HepG2 (cell line): ENCODE measurements around the gene TSSK2. TPM values are rescaled to one million over a fixed set of nuclear protein-coding genes. Genes with fewer than 3 reads are reported as not detected.

ENCODE experiments used
- CREB1 ChIP-seq, 2 experiments: fragments of 450-650 bp in 1 of 2; IDR thresholded peaks; 2 replicates each; pipeline ENCODE4 v1.6.1; 2016 to 2017; ENCODE audit warnings: control low read depth in 1 of 2, mild to moderate bottlenecking in 1 of 2, missing compliant biosample characterization in 1 of 2, missing genetic modification characterization in 1 of 2
- FOXK1 ChIP-seq: sonication (generic); formaldehyde crosslinking; IDR thresholded peaks from 2 replicates; pipeline ENCODE4 v1.4.0; 2020; ENCODE audit warnings: low read depth, missing genetic modification reagents, borderline replicate concordance
- HCFC1 ChIP-seq: fragments of 150-350 bp; IDR thresholded peaks from 2 replicates; pipeline ENCODE4 v1.6.1; 2014; ENCODE audit warnings: low read depth, low read length
- HOXA3 ChIP-seq: sonication (generic); formaldehyde crosslinking; IDR thresholded peaks from 2 replicates; pipeline ENCODE4 v1.5.0; 2020; ENCODE audit warnings: missing genetic modification reagents
- JUN ChIP-seq: sonication (generic); formaldehyde crosslinking; IDR thresholded peaks from 2 replicates; pipeline ENCODE4 v1.4.0; 2020; ENCODE audit warnings: mild to moderate bottlenecking, missing genetic modification reagents
- NFYB ChIP-seq: sonication (generic); formaldehyde crosslinking; IDR thresholded peaks from 2 replicates; pipeline ENCODE4 v1.4.0; 2020; ENCODE audit warnings: missing genetic modification reagents
- PHF8 ChIP-seq: sonication (generic); formaldehyde crosslinking; IDR thresholded peaks from 2 replicates; pipeline ENCODE4 v1.5.0; 2020; ENCODE audit warnings: missing genetic modification reagents
- RBFOX2 ChIP-seq: fragments of 200-400 bp; formaldehyde crosslinking; IDR thresholded peaks from 2 replicates; pipeline ENCODE4 v1.6.1; 2017; ENCODE audit warnings: low read depth, mild to moderate bottlenecking, low read length
- SALL1 ChIP-seq: sonication (generic); formaldehyde crosslinking; IDR thresholded peaks from 2 replicates; pipeline ENCODE4 v1.8.0; 2022; ENCODE audit warnings: mild to moderate bottlenecking, missing genetic modification reagents
- SP1 ChIP-seq, 2 experiments: fragments of 450-650 bp in 1 of 2; sonication (generic) in 1 of 2; formaldehyde crosslinking in 1 of 2; IDR thresholded peaks; 2 replicates each; pipeline versions ENCODE4 v1.4.0 to v1.6.1; 2016 to 2020; ENCODE audit warnings: missing genetic modification reagents in 1 of 2
- SP4 ChIP-seq: sonication (generic); formaldehyde crosslinking; IDR thresholded peaks from 2 replicates; pipeline ENCODE4 v1.8.1; 2023; ENCODE audit warnings: mild to moderate bottlenecking, missing genetic modification reagents
- TFAP4 ChIP-seq: sonication (generic); IDR thresholded peaks from 2 replicates; pipeline ENCODE4 v1.6.1; 2016; ENCODE audit warnings: low read depth, borderline replicate concordance
- YY1 ChIP-seq: IDR thresholded peaks from 2 replicates; pipeline ENCODE4 v1.6.1; 2011; ENCODE audit warnings: low read length, low read depth, moderate library complexity, mild to moderate bottlenecking; ENCODE audit not compliant: insufficient read depth, insufficient replicate concordance
- ZNF530 ChIP-seq: sonication (generic); formaldehyde crosslinking; IDR thresholded peaks from 2 replicates; pipeline ENCODE4 v1.5.0; 2020; ENCODE audit warnings: low read depth, mild to moderate bottlenecking, missing genetic modification reagents
- polyA plus RNA-seq, 8 experiments: library from polyadenylated mRNA; depleted of rRNA in 3 of 8; stranded (reverse) in 7 of 8; unstranded in 1 of 8; fragments of >200 nt; fragmentation: Illumina TruSeq in 4 of 8; extraction: Trizol in 4 of 8; gene quantifications; 2 replicates each; pipeline versions ENCODE4 v1.2.1 to v1.2.3, GENCODE V29; 2011 to 2016; ENCODE audit warnings: low read depth in 4 of 8, missing spikeins in 1 of 8, mixed read lengths in 1 of 8; ENCODE audit not compliant: insufficient read depth in 1 of 8
- total RNA-seq, 5 experiments: library from RNA; depleted of rRNA; stranded (reverse); fragments of >200 nt; fragmentation: Illumina TruSeq; extraction: Trizol; gene quantifications; 2 replicates each; pipeline ENCODE4 v1.2.3, GENCODE V29; 2016; ENCODE audit warnings: low read depth in 1 of 5
- TF ChIP-seq, protein P1 (sequence below): sonication (generic); formaldehyde crosslinking; IDR thresholded peaks from 2 replicates; pipeline ENCODE4; 2020; ENCODE audit warnings: missing genetic modification reagents, mild to moderate bottlenecking, borderline replicate concordance
- TF ChIP-seq, protein P2 (sequence below): sonication (generic); formaldehyde crosslinking; IDR thresholded peaks from 2 replicates; pipeline ENCODE4 v1.5.1; 2020; ENCODE audit warnings: mild to moderate bottlenecking, missing genetic modification reagents, moderate library complexity
- TF ChIP-seq, protein P3 (sequence below): sonication (generic); formaldehyde crosslinking; IDR thresholded peaks from 2 replicates; pipeline ENCODE4 v1.4.0; 2020; ENCODE audit warnings: low read depth, missing genetic modification reagents

Gene TSSK2
- total and polyA plus RNA-seq, 2 of the 13 experiments (the other 11 are each of a cell fraction or from before 2014, with no cell fraction given) = not detected

DNA sequence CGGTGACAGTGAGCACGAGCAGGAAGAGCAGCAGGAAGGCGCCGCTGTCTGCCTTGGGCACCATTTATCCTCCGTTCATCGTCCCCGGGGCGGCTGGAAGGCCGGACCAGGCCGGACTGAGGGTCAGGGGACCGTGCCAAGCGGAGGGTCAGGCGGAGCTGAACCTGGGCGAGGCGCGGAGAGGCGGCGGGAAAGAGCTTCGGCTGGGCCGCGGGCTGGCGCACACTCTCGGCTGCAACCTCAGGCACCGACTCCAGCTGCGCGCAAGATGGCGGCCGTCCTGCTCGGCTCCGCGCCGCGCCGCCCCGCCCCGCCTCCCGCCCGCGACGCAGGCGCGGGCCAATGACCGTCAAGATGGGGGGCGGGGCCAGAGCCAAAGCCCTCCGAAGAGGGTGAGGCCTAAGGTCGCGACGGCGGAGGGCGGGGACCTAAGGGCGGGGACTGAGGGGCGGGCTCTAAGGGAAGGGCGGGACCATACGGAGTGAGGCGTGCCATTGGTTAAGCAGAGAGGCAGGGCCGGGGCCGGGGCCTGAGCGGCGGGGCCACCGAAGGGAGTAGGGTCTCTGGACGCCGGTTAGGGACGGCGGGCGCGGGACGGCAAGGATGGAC, 8.9 kb upstream of the TSSK2 start, which contains the start of gene DGCR2 (continued):
- TF ChIP-seq, protein P1, sequence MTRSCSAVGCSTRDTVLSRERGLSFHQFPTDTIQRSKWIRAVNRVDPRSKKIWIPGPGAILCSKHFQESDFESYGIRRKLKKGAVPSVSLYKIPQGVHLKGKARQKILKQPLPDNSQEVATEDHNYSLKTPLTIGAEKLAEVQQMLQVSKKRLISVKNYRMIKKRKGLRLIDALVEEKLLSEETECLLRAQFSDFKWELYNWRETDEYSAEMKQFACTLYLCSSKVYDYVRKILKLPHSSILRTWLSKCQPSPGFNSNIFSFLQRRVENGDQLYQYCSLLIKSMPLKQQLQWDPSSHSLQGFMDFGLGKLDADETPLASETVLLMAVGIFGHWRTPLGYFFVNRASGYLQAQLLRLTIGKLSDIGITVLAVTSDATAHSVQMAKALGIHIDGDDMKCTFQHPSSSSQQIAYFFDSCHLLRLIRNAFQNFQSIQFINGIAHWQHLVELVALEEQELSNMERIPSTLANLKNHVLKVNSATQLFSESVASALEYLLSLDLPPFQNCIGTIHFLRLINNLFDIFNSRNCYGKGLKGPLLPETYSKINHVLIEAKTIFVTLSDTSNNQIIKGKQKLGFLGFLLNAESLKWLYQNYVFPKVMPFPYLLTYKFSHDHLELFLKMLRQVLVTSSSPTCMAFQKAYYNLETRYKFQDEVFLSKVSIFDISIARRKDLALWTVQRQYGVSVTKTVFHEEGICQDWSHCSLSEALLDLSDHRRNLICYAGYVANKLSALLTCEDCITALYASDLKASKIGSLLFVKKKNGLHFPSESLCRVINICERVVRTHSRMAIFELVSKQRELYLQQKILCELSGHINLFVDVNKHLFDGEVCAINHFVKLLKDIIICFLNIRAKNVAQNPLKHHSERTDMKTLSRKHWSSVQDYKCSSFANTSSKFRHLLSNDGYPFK (CRISPR knock-in tag) = no peak
- no peak for TF ChIP-seq FOXK1 (CRISPR knock-in tag)
- TF ChIP-seq RBFOX2 = peak; percentile 85
- peak; percentile 88 for TF ChIP-seq HOXA3 (CRISPR knock-in tag)
- peak; percentile 95 for TF ChIP-seq YY1
- TF ChIP-seq TFAP4 = peak; percentile 50; the same call in 1 of the 2 replicates
- peak; percentile 31; the same call in 1 of the 2 replicates for TF ChIP-seq CREB1 (IDR thresholded peaks at IDR 0.05)
- TF ChIP-seq CREB1 (CRISPR knock-in tag; IDR thresholded peaks at IDR 0.05) = no peak
- TF ChIP-seq SP4 (CRISPR knock-in tag) = peak; percentile 84
- peak; percentile 61 for TF ChIP-seq NFYB (CRISPR knock-in tag)
- no peak for TF ChIP-seq ZNF530 (CRISPR knock-in tag)
- TF ChIP-seq SALL1 = peak; percentile 45
- TF ChIP-seq, protein P2, sequence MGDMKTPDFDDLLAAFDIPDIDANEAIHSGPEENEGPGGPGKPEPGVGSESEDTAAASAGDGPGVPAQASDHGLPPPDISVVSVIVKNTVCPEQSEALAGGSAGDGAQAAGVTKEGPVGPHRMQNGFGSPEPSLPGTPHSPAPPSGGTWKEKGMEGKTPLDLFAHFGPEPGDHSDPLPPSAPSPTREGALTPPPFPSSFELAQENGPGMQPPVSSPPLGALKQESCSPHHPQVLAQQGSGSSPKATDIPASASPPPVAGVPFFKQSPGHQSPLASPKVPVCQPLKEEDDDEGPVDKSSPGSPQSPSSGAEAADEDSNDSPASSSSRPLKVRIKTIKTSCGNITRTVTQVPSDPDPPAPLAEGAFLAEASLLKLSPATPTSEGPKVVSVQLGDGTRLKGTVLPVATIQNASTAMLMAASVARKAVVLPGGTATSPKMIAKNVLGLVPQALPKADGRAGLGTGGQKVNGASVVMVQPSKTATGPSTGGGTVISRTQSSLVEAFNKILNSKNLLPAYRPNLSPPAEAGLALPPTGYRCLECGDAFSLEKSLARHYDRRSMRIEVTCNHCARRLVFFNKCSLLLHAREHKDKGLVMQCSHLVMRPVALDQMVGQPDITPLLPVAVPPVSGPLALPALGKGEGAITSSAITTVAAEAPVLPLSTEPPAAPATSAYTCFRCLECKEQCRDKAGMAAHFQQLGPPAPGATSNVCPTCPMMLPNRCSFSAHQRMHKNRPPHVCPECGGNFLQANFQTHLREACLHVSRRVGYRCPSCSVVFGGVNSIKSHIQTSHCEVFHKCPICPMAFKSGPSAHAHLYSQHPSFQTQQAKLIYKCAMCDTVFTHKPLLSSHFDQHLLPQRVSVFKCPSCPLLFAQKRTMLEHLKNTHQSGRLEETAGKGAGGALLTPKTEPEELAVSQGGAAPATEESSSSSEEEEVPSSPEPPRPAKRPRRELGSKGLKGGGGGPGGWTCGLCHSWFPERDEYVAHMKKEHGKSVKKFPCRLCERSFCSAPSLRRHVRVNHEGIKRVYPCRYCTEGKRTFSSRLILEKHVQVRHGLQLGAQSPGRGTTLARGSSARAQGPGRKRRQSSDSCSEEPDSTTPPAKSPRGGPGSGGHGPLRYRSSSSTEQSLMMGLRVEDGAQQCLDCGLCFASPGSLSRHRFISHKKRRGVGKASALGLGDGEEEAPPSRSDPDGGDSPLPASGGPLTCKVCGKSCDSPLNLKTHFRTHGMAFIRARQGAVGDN (CRISPR knock-in tag) = peak; percentile 71
- TF ChIP-seq PHF8 (CRISPR knock-in tag) = peak; percentile 85
- TF ChIP-seq, protein P3, sequence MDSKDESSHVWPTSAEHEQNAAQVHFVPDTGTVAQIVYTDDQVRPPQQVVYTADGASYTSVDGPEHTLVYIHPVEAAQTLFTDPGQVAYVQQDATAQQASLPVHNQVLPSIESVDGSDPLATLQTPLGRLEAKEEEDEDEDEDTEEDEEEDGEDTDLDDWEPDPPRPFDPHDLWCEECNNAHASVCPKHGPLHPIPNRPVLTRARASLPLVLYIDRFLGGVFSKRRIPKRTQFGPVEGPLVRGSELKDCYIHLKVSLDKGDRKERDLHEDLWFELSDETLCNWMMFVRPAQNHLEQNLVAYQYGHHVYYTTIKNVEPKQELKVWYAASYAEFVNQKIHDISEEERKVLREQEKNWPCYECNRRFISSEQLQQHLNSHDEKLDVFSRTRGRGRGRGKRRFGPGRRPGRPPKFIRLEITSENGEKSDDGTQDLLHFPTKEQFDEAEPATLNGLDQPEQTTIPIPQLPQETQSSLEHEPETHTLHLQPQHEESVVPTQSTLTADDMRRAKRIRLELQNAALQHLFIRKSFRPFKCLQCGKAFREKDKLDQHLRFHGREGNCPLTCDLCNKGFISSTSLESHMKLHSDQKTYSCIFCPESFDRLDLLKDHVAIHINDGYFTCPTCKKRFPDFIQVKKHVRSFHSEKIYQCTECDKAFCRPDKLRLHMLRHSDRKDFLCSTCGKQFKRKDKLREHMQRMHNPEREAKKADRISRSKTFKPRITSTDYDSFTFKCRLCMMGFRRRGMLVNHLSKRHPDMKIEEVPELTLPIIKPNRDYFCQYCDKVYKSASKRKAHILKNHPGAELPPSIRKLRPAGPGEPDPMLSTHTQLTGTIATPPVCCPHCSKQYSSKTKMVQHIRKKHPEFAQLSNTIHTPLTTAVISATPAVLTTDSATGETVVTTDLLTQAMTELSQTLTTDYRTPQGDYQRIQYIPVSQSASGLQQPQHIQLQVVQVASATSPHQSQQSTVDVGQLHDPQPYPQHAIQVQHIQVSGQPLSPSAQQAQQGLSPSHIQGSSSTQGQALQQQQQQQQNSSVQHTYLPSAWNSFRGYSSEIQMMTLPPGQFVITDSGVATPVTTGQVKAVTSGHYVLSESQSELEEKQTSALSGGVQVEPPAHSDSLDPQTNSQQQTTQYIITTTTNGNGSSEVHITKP = no peak
- TF ChIP-seq JUN = no peak
- TF ChIP-seq SP1 (IDR thresholded peaks at IDR 0.05) = no peak
- peak; percentile 82 for TF ChIP-seq SP1 (CRISPR knock-in tag; IDR thresholded peaks at IDR 0.05)
- TF ChIP-seq HCFC1 = peak; percentile 25; the same call in 1 of the 2 replicates
